B cell (primary cell): Measurements from ENCODE around the gene RHOG. TPM values are rescaled to one million over a fixed set of nuclear protein-coding genes. Genes with fewer than 3 reads are reported as not detected.

Experiments
- ATAC-seq: fragments of 200-7000 bp; cut with Tn5 transposase; one replicate; pipeline ENCODE4 v1.10.0; 2021; ENCODE audit warnings: low read depth, mild to moderate bottlenecking, moderate number of reproducible peaks, moderate library complexity
- CTCF ChIA-PET: fragments of 350-600 bp; sonication (Branson Sonifier 250); formaldehyde crosslinking; loops from one replicate; lab custom pipeline; 2021; ENCODE audit warnings: antibody characterized with exemption, inconsistent platforms; lab: Charles Lee
- POLR2A ChIA-PET: fragments of 350-600 bp; sonication (Branson Sonifier 250); formaldehyde crosslinking; loops from one replicate; lab custom pipeline; 2021; ENCODE audit warnings: antibody characterized with exemption; lab: Charles Lee
- DNase-seq: peaks from one replicate; pipeline ENCODE4 v3.0.0; 2013
- H2AFZ ChIP-seq: 2 replicates; pipeline ENCODE4 v1.6.1; 2012; ENCODE audit warnings: mild to moderate bottlenecking, low read depth, low read length; ENCODE audit not compliant: insufficient read depth, poor library complexity, severe bottlenecking
- H3K27ac ChIP-seq, 2 donors: 1 replicate in 1 of 2; 2 replicates in 1 of 2; pipeline ENCODE4 v1.5.1; 2012 to 2013; ENCODE audit warnings: low read length in 2 of 2, mild to moderate bottlenecking in 2 of 2, moderate library complexity in 1 of 2
- H3K27me3 ChIP-seq, 4 experiments: fragments of 200-600 bp in 1 of 4; sonication (generic) in 1 of 4; replicated peaks in 1 of 4; 1 replicate in 2 of 4; 2 replicates in 2 of 4; pipeline versions ENCODE4 v1.6.1 to v1.7.0; 2013 to 2016; ENCODE audit warnings: low read length in 3 of 4, mild to moderate bottlenecking in 2 of 4, mixed read lengths in 1 of 4, moderate library complexity in 1 of 4; ENCODE audit not compliant: insufficient read depth in 4 of 4, control insufficient read depth in 3 of 4; ENCODE audit errors: control extremely low read depth in 1 of 4
- H3K36me3 ChIP-seq, 2 experiments: replicated peaks in 1 of 2; 1 replicate in 1 of 2; 2 replicates in 1 of 2; pipeline versions ENCODE4 v1.6.1 to v1.7.1; 2013; ENCODE audit warnings: low read length in 1 of 2; ENCODE audit not compliant: insufficient read depth in 2 of 2, control insufficient read depth in 1 of 2; ENCODE audit errors: control extremely low read depth in 1 of 2, extremely low read depth in 1 of 2
- H3K4me1 ChIP-seq, 2 donors: fragments of 200-600 bp in 1 of 2; sonication (generic) in 1 of 2; 1 replicate in 1 of 2; 2 replicates in 1 of 2; pipeline versions ENCODE4 v1.5.1 to v1.6.1; 2013 to 2017; ENCODE audit warnings: low read length in 2 of 2; ENCODE audit not compliant: control insufficient read depth in 2 of 2, insufficient read depth in 2 of 2
- H3K4me2 ChIP-seq: replicated peaks from 2 replicates; pipeline ENCODE3; 2012; ENCODE audit warnings: mild to moderate bottlenecking, low read depth, low read length; ENCODE audit not compliant: poor library complexity, severe bottlenecking
- H3K4me3 ChIP-seq, 5 experiments: fragments of 200-600 bp in 1 of 5; sonication (generic) in 1 of 5; 1 replicate in 3 of 5; 2 replicates in 2 of 5; pipeline versions ENCODE4 v1.5.1 to v1.7.0; 2011 to 2016; ENCODE audit warnings: low read length in 4 of 5, mild to moderate bottlenecking in 4 of 5, low read depth in 2 of 5, control low read depth in 1 of 5, moderate library complexity in 1 of 5; ENCODE audit not compliant: insufficient read depth in 1 of 5; ENCODE audit errors: control extremely low read depth in 1 of 5, extremely low read depth in 1 of 5
- H3K79me2 ChIP-seq: fragments of 200-600 bp; sonication (generic); one replicate; pipeline ENCODE4 v1.6.0; 2016; ENCODE audit warnings: low read length; ENCODE audit not compliant: control insufficient read depth, insufficient read depth
- H3K9ac ChIP-seq: fragments of 200-600 bp; sonication (generic); 2 replicates; pipeline ENCODE4 v1.6.1; 2017; ENCODE audit warnings: mild to moderate bottlenecking, low read length, moderate library complexity
- H3K9me3 ChIP-seq, 3 donors: one replicate each; pipeline versions ENCODE4 v1.6.1 to v1.7.1; 2013; ENCODE audit warnings: low read length in 2 of 3; ENCODE audit not compliant: control insufficient read depth in 2 of 3, insufficient read depth in 1 of 3; ENCODE audit errors: control extremely low read depth in 1 of 3
- H4K20me1 ChIP-seq: 2 replicates; pipeline ENCODE4 v1.6.0; 2012; ENCODE audit warnings: mild to moderate bottlenecking, low read length; ENCODE audit not compliant: insufficient read depth, control insufficient read depth, poor library complexity, severe bottlenecking
- H3K27ac Mint-ChIP-seq: one replicate; pipeline ENCODE4 v1.8.0; 2021; ENCODE audit warnings: mixed read lengths
- H3K27me3 Mint-ChIP-seq: one replicate; pipeline ENCODE4 v1.8.0; 2021; ENCODE audit warnings: mixed read lengths
- H3K4me1 Mint-ChIP-seq: one replicate; pipeline ENCODE4 v1.8.0; 2021; ENCODE audit warnings: mixed read lengths
- H3K4me3 Mint-ChIP-seq: one replicate; pipeline ENCODE4 v1.8.0; 2021; ENCODE audit warnings: mixed read lengths
- H3K9me3 Mint-ChIP-seq: one replicate; pipeline ENCODE4 v1.8.0; 2022; ENCODE audit warnings: mixed read lengths; ENCODE audit not compliant: insufficient read depth
- EZH2 ChIP-seq: IDR thresholded peaks from 2 replicates; pipeline ENCODE4 v1.6.1; 2012; ENCODE audit warnings: borderline replicate concordance, low read depth, mild to moderate bottlenecking, moderate library complexity, low read length; ENCODE audit not compliant: insufficient read depth, poor library complexity, severe bottlenecking
- WGBS: methylation state at CpG from one replicate; pipeline ENCODE4 v1.1.5; 2013; ENCODE audit warnings: missing lambda C conversion rate; ENCODE audit not compliant: insufficient coverage; 5-methylcytosine and 5-hydroxymethylcytosine counted together
- intact Hi-C: fragments of 100-400 bp; cut with micrococcal nuclease; formaldehyde crosslinking; loops from one replicate; pipeline ENCODE4 v1.10.0; 2022
- polyA plus RNA-seq: library from polyadenylated mRNA; depleted of rRNA; stranded (reverse); fragments of >200 nt; gene quantifications from 2 replicates; pipeline ENCODE4 v1.2.3, GENCODE V29; 2012
- total RNA-seq, 2 donors: library from RNA; stranded (reverse); fragments of 120-200 nt in 1 of 2; gene quantifications; 1 replicate in 1 of 2; 2 replicates in 1 of 2; pipeline versions ENCODE4 v1.2.3 to v1.2.4, GENCODE V29; 2013 to 2022
- TF ChIP-seq, protein P1 (sequence below): fragments of 200-600 bp; IDR thresholded peaks from one replicate; pipeline ENCODE4 v1.8.0; 2022; ENCODE audit warnings: antibody characterized with exemption, mild to moderate bottlenecking

RHOG gene
- total and polyA plus RNA-seq, 2 donors (not counting 1 experiment from before 2014, with no cell fraction given) = 102 to 141 TPM

DNA sequence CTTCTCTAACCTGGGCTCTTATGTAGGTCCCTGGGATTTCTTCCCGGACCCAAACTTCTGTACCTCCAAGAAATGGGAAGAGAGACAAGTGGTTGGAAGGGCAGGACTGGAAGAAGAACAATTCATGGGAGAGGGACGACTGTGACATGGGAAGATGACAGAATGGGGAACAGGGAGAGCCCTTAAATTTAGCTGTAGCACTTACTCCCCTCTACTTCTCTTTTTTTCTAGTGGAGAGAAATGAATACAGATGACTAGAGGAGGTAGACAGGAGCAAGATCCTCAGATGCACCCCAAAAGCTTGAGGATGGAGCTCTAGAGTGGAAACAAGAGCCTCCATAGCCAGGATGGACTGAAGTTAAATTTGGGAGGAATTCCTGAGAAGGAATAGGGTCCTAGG, 2.3 kb downstream of the RHOG start:
- Histone ChIP-seq H3K4me3 (peak overlapping the region; percentile 73 to 97 (median 86)), H3K36me3 (peaks cover 0 to 6% of the 10 kb centered on the region in 2 experiments), H3K27ac (peak overlapping the region; percentile 89 to 98), H3K4me1 (peaks cover 69 to 76% of the 10 kb centered on the region in 2 donors), H3K9ac (peak overlapping the region; percentile 88), H3K79me2 (peaks cover 72% of the 10 kb centered on the region), H3K27me3 (no peaks in the 10 kb centered on the region), H3K9me3 (no peaks in the 10 kb centered on the region), H4K20me1 (peaks cover 64% of the 10 kb centered on the region), H2AFZ (no peak overlapping the region), H3K4me2 (peak overlapping the region; percentile 98)
- Mint-ChIP-seq H3K27me3 (no peaks in the 10 kb centered on the region), H3K9me3 (no peaks in the 10 kb centered on the region), H3K4me3 (peak overlapping the region; percentile 97), H3K27ac (peak overlapping the region; percentile 89), H3K4me1 (peaks cover 79% of the 10 kb centered on the region)
- ChIA-PET POLR2A (interaction anchor here (0.6 to 2.7 kb wide), 3 partner anchors 10 to 28 kb away, joined by 3 to 17 read pairs (median 3); partner anchors contain the start of gene STIM1), CTCF (interaction anchor here (0.8 to 28.7 kb wide), 7 partner anchors 10 to 231 kb away, joined by 3 to 819 read pairs (median 33); partner anchors contain the start of genes PGAP2 and STIM1)
- DNase-seq = peak; percentile 49
- WGBS = no CpG with 5 or more reads among the region's 2 CpGs
- intact Hi-C loops = no loop called here
- TF ChIP-seq EZH2 = no peak
- TF ChIP-seq, protein P1, sequence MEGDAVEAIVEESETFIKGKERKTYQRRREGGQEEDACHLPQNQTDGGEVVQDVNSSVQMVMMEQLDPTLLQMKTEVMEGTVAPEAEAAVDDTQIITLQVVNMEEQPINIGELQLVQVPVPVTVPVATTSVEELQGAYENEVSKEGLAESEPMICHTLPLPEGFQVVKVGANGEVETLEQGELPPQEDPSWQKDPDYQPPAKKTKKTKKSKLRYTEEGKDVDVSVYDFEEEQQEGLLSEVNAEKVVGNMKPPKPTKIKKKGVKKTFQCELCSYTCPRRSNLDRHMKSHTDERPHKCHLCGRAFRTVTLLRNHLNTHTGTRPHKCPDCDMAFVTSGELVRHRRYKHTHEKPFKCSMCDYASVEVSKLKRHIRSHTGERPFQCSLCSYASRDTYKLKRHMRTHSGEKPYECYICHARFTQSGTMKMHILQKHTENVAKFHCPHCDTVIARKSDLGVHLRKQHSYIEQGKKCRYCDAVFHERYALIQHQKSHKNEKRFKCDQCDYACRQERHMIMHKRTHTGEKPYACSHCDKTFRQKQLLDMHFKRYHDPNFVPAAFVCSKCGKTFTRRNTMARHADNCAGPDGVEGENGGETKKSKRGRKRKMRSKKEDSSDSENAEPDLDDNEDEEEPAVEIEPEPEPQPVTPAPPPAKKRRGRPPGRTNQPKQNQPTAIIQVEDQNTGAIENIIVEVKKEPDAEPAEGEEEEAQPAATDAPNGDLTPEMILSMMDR = no peak
- ATAC-seq = no peak

DNA sequence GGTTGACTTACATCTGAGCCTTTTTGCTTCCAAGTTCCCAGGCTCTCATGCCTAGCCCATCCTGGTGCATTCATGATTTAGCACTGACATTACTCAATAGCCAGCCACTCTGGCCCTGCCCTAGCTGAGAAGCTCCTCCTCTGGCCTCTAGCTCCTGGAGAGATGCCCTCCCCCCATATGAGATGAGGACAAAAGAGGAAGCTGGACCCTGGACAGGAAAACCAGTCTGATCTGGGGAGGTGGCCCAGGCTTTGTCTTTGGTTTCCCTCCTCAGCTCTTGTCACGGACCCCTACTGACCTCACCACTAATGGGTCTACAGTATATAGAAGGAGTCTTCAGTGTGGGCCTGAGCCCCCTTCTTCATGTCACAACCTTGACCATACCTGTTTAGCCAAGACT, 3.0 kb downstream of the RHOG start:
- peak; percentile 42 for DNase-seq
- H3K4me1 ChIP-seq = peaks cover 72 to 83% of the 10 kb centered on the region in 2 donors
- TF ChIP-seq EZH2 = no peak
- TF ChIP-seq, protein P1 = no peak
- no peaks in the 10 kb centered on the region for H3K9me3 ChIP-seq
- H2AFZ ChIP-seq = no peak overlapping the region
- no peaks in the 10 kb centered on the region for H3K27me3 ChIP-seq
- ChIA-PET CTCF (interaction anchor here (1.1 to 28.7 kb wide), 5 partner anchors 9 to 232 kb away, joined by 5 to 819 read pairs (median 85); partner anchors contain the start of genes PGAP2 and STIM1), POLR2A (interaction anchor here (0.6 to 2.7 kb wide), 3 partner anchors 16 to 257 kb away, joined by 4 to 17 read pairs (median 9); partner anchors contain the start of gene STIM1)
- Mint-ChIP-seq H3K9me3 (no peaks in the 10 kb centered on the region), H3K27me3 (no peaks in the 10 kb centered on the region), H3K4me1 (peaks cover 80% of the 10 kb centered on the region), H3K4me3 (peak overlapping the region; percentile 97), H3K27ac (peak overlapping the region; percentile 89)
- H3K9ac ChIP-seq = peak overlapping the region; percentile 88
- peak overlapping the region; percentile 89 to 98 for H3K27ac ChIP-seq
- intact Hi-C loops = no loop called here
- no CpG with 5 or more reads among the region's 1 CpG for WGBS
- peaks cover under 1 to 8% of the 10 kb centered on the region in 2 experiments for H3K36me3 ChIP-seq
- H3K4me2 ChIP-seq = peak overlapping the region; percentile 98
- no peak for ATAC-seq
- H4K20me1 ChIP-seq = peaks cover 71% of the 10 kb centered on the region
- peak overlapping the region in 3 of 5 experiments; percentile 18 to 97 (median 86) for H3K4me3 ChIP-seq
- peaks cover 79% of the 10 kb centered on the region for H3K79me2 ChIP-seq
